OCI-LY1 (cell line): ENCODE data around the gene COL9A3.

Source experiments
- CTCF ChIP-seq: fragments of 200-600 bp; sonication (generic), shearing (Covaris generic); IDR thresholded peaks from 2 replicates; pipeline ENCODE4 v1.5.1; 2017; ENCODE audit warnings: mild to moderate bottlenecking, antibody characterized with exemption, low read length, moderate library complexity, mixed read lengths
- EZH2 ChIP-seq: fragments of 200-600 bp; sonication (generic), shearing (Covaris generic); IDR thresholded peaks from 2 replicates; pipeline ENCODE4 v1.8.0; 2017; ENCODE audit warnings: borderline replicate concordance, mixed run types, mild to moderate bottlenecking, antibody characterized with exemption, low read length, moderate library complexity, mixed read lengths

- TF ChIP-seq CTCF: no peak
- no peak for TF ChIP-seq EZH2
Measured at GRCh38 chr20:62774762-62775161, 42.1 kb upstream of the COL9A3 start.
